NOMO-1 treated with dmso at 0.1 percent for 144 hours (cell line): ENCODE results near the gene CLEC19A.

ENCODE experiments used
- DNase-seq: peaks from one replicate; lab custom pipeline; 2025; ENCODE audit not compliant: unreplicated experiment; lab: John Stamatoyannopoulos, UW

Gene CLEC19A

DNA sequence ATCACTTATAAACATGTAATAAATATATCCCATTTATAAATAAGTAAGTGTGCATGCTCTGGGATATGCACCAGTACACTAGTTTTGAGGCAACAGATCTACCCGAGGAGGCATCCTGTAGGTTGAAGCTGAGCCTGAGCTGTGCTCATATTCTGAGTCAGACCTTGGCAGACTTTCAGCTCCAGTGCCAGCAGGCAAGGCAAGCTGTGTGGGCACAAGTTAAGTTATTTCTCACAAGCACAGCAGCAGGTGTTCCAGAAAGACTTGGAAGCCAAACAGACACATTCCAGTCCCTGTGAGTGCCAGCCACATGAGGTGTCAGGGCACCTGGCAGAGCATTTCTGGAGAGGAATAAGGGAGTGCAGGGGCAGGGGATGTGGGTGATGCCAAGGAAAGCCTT lies 1.3 kb upstream of the CLEC19A start:
- DNase-seq: no peak

DNA sequence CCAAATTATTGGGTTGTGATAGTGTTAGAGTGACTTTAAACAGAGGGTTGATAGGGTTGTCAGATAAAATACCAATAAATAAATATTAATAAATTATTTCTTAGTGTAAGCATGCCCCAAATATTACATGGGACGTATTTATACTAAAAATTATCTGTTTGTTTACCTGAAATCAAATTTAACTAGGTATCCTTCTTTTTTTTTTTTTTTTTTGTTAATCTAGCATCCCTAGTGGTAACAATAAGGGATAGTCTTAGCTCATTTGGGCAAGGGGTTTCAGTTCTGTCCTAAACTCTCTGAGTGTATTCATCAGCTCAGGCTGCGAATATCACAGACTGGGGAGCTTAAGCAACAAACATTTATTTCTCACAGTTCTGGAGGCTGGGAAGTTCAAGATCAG lies 1.3 kb downstream of the CLEC19A start:
- no peak for DNase-seq

DNA sequence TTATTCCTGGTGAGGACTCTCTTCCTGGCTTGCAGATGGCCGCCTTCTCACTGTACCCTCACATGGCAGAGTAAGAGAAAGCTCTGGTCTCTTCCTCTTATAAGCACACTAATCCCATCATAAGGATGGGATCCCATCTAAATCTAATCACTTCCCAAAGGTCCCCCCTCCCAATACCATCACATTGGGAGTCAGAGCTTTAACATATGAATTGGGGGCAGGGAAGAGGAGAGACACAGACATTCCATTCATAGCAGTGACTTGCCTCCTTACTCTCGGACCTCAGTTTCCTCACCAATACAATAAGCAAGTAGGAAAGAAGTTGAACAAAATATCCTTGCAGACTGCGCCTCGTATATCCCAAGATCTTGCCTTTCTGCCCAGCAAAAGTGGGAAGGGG lies 1.7 kb downstream of the CLEC19A start:
- no peak for DNase-seq

DNA sequence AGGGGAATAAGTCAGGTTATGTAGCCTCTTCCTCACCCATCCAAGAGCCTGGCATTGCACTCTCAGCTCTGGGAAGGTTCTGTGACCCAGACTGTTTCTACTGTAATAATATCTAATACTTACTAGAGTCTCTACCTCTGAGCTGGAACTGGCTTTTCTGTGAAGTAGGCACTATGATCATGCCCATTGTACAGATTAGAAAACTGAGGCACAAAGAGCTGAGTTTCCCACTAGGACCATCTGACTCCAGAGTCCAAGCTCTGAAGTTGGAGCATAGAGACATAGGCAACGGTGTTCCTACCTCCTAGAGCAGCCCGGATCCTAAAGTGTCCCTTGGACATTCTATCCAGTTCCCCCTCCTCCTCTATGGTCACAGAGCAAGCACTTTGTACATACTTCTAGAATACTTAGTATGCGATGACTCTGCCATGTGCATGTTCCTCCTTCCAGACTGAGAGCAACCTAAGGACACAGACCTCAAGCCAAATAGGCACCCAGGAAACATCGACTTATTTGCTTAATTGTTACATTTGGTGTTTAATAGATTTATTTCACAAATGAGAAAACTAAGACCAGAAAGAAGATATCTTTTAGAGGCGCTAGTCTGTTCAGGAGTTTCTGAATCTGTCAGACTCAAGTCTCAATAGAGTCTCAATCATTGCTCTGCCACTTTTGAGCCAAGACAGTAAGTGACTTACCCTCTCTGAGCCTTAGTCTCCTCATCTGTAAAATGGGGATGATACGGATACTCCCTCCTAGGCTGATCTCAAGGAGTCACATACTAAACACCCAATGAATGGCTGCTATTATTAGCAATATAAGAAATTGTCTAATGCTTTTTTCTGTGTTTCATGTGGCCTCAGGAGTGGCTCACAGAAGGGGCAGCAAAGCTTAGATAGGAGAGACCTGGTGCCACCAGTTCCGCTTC lies 3.6 kb downstream of the CLEC19A start:
- no peak for DNase-seq

DNA sequence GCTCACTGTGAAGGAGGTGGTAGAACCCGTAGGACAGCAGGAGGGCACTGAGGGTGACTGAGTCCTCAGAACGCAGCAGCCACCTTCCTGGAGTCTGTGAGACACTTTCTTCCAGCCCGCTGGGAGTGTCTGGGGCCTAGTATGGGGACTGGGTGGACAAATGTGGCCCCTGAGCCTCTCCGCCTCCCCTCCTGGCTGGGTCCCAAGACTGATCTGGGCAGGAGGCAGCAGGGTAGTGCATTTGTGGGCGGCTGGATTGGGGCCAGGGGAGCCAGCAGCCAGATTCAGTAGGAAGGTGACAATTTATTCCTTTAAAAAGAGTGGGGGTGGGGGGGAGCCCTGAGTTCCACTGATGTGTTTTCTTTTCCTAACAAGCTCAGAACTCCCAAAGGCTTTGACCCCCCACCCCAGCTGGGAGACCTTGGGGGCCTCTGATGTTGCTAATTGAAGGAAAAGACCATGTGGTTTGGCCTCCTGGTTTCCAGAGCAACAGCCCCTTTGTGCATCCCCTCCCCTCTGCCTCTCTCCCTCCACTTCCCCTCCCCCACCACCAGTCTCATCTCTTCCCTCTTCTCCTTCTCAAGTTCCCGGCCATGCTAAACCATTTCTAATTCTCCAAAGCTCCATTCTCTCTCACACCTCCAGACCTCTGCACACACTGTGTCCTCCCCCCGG lies 4.4 kb downstream of the CLEC19A start:
- no peak for DNase-seq

DNA sequence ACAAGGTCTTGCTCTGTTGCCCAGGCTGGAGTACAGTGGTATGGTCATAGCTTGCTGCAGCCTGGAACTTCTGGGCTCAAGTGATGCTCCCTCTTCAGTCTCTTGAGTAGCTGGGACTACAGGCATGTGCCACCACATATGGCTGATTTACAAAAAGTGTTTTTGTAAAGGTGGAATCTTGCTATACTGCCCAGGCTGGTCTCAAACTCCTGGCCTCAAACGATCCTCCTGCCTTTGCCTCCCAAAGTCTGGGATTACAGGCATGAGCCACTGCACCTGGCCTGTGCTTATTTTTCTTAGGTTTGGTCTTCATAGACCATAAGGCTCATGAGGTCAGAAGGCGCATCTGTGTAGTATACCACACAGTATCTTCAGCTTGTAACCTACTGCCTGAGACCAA lies 5.3 kb downstream of the CLEC19A start:
- DNase-seq: no peak

DNA sequence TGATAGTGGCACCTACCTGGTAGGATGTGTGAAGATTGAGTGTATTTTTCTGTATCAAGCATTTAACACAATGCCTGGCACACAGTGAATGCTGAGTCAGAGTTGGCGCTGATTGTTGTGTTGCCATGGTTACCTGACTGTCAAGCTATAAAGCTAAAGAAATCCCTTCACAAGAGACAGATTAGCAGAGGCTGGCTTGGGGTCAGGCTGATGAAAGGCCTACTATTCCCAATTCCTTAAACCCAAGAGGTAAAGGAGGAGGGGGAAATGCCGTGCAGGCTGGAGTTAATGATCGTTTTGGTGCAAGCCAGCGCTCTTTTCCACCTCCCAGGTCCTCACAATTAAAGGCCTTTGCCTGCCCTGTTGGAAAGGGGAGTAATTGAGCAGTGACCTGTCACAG lies 5.9 kb downstream of the CLEC19A start:
- no peak for DNase-seq

DNA sequence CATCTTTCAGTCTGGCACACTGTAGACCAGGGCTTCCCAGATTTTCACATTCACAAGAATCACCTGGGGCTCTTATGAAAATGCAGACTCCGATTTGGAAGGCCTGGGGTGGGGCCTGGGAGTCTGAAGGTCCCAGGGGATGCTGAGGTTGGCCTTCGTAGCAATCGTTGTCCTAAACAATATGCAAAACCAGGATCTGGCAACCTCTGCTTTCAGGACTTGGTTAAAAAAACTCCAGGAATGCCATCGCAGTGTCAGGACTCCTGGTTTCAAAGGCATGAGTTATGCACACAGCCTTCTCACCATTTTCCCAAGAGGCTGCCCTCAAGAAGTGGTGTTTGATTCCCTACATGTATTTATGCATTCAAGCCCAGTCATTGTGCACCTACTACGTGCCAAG lies 6.7 kb downstream of the CLEC19A start:
- no peak for DNase-seq

DNA sequence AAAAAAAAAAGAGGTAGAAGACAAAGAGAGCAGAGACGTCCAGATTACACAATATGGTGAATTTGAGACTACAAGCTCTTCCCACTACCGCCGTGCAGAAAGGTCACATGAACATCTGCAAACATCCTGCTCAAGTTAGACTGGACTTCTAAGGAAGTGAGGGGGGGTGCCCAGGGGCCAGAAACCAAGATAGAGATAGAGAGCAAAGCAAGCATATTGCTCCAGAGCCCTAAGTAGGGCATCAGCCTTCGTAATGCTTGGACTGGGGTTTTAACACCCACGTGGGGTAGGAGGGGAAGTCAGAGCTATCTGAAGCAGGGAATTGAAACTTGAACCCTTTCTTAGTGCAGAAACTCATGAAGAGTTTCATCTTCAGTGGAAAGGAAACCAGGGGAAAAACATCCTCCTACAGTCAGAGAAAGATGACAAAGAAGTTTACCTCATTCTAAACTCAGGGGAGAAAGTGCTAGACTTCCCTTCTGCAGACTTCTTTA lies 8.7 kb downstream of the CLEC19A start:
- peak; percentile 91 for DNase-seq

DNA sequence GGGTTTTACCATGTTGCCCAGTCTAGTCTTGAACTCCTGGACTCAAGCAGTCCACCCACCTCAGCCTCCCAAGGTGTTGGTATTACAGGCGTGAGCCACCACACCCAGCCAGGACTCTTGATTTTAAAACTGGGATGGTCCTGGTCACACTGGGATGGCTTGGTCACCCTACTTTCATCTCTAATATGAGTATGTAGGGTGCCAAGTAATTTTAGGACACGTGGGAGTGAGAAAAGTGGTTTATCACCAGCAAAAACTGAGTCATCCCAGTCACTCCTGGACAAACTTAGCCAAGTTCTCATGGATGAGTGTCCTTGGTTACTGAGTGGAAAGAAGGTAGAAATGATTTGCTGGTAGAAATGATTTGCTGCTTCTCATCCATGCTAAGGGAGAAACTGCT lies 9.9 kb downstream of the CLEC19A start:
- DNase-seq: no peak

DNA sequence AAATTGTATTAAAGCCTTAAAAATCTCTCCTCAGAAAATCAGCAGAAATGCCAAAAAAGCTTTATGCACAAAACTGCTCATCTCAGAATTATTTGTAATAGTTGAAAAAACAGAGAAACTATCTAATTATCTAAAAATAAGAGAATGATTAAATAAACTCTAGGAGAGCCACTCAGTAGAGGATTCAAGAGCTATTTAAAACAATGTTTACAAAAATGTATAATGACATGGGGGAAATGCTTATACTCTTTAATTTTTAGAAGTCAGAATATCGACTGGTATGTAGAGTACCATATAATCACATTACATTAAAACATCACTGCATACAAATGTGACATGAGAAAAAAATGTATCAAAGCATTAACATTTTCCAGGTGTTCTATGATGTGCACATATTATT lies 11.9 kb downstream of the CLEC19A start:
- no peak for DNase-seq

DNA sequence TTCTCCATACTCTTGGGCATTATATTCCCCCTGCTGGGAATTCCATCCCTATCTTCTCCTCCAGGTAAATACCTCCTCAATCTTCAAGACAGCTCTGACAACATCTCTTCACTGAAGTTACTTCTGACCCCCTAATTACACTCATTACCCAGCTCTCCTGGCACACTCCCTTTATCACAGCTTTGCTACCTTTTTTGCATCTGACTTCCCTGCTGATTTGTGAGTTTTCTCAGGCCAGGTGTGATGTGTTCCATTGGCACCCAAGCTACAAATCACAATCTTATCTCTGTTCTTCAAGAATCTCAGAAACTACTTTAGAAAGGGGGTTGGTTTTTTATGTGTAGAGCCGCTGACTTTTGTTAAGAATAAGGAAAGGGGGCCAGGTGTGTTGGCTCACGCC lies 14.0 kb downstream of the CLEC19A start:
- DNase-seq: no peak

DNA sequence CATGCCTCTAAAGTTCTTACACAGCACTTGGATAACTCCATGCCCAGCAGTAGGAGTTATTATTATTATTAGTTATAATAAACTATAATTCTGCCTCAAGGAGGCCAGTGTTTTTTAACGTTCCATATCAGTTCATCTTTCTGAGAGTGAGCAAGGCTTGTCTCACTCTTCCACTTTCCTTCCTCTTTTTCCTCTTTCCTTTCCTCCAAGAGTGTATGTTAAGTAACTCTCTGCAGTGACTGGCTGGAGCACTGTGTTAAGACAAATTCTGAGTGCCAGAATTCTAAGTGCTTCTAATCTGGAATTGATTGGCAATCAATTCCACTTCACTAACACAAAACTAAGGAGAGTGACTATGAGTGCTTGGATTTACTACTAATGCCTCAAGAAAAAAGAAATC lies 16.4 kb downstream of the CLEC19A start:
- no peak for DNase-seq

DNA sequence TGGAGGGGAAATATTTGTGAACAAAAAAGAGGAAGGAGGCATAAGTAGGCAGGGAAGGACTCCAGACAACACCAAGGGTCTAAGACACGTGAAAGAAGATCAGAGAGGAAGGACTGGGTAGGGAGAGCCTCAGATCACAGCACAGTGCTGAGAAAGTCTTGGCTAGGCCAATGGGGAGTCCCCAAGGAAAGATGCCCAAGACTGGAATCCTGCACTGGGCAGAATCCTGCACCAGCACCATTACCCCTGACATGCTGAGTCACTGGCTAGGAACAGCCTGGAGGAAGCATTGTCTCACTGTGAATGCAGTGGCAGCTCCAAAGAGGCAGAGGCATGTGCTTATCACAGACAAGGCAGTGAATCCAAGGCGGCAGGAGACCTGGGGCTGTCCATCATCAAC lies 19.2 kb downstream of the CLEC19A start:
- peak; percentile 1 for DNase-seq

DNA sequence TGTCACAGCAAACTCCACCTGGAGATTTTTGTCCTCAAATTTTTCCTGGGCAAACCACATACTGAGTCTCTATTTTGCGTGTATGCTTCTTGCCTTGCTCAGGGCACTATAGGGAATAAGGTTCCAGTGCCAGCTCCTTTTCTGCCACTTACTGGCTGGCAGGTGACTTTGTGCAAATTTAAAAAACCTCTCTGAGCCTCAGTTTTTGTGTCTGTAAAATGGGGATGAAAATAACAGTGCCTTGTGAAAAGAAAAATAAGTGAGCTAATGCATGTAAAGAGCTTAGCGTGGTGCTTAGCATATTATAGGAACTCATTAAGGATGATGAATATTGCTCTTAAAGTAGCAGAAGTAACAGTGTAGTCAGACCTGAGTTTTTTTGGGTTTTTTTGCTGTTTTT lies 19.9 kb downstream of the CLEC19A start:
- no peak for DNase-seq

DNA sequence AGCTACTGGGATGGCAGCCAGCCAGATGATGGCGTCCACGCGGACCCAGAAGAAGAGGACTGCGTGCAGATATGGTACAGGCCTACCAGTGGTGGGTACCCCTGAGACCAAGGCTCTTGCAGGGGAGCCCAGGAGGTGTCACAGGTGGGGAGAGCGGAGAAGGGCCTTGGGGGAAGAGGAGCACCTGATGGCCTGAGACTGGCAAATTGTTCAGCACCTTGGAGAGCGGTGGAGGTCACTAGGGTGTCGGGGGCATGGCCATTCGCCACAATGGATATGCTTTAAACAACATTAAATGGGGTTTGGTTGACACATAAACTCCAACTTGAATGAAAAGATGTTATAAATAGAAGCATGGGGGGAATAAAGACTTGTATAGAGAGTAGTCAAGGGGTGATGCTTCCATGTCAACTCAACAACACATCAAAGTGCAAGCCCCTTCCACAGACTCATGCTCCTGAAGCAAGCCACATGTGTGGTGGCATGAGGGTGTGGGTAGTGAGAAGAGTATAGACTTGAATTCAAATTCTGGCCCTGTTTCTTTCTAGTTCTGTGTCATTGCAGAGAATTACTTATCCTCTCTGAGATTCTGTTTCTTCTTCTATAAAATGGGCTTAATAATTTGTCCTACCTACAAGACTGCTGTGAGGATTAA lies 22.2 kb downstream of the CLEC19A start:
- peak; percentile 19 for DNase-seq

DNA sequence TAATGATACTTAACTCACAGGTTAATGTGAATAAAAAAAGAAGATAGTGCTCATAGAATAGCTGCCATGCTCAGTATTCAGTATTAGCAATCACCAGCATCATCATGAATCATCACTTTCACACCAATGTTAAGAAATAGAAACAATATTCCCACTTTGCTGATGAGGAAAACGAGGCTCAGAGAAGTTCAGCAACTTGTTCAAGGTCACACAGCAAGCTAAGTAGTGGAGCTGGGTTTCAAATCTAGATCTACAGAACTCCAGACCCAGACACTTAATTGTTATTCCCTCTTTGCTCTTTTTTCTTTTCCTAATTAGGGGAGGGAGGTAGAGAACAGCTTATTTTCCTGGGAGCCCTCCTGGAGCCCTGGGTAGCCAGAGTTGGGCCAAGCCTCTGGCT lies 22.9 kb downstream of the CLEC19A start:
- no peak for DNase-seq

DNA sequence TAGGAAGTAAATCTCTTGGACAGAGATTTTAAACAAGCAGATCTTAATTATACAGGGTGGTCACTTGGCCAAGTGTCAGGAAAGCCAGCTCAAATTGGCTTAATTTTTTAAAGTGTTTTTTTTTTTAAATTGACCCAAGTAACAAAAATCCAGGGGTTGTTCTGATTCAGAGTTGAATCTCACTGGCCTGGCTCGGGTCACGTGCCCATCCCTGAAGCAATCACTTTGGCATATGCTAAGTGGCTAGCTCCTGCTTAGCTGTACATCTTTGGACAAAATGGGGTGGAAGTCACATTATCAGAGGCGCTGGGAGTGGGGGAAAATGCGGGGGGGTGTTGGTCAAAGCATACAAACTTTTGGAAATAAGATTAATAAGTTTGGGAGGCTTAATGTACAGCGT lies 23.6 kb downstream of the CLEC19A start:
- DNase-seq: no peak

DNA sequence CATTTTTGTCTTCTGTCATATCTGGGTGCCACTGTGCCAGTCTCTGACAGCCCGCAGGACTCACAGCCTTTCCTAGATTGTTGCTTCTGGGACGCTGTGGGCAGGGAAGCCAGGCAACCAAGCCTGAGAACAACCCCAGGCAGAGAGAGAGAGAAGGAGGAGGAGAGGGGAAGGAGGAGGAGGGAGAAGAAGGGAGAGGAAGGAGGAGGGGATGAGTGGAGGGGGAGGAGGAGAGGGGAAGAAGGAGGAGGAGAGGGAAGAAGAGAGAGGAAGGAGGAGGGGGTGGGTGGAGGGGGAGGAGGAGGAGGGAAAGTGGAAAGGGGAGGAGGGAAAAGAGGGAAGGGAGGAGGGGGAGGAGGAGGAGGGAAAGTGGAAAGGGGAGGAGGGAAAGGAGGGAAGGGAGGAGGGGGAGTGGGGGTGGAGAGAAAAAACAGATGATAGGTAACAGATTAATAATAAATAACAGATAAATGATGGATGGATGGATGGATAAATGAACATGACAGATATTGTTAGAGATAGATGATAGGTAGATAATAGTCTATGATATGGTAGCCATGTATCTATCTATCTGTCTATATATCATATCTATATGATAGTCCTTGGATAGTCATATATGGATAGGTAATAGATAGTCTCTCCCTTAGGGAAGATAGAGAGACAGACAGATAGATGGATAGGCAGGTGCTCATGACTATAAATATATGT lies 29.3 kb downstream of the CLEC19A start:
- DNase-seq: no peak

DNA sequence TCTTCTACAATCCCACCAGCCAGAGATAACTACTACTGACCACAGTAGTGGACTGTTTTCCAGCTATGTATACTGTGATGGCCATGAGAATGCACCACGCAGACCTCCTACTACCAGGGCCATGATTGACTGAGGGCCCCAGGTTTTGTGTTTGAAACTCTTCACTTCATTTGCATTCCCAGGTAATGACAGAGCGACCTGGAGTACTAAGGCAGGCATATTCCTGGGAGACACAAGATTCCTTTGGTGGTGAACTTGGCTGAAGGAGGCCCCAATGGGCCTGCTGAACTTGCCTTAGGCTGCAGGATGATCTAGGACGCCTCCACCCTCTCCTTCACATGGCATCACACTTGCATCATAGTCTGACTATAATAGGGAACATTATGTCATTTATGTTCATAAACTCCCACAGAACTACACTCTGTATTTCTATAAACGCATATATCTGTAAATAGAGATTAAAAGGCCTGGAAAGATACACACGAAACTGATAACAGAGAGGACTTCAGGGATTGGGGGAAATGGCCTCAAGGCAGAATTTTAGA lies 30.4 kb downstream of the CLEC19A start:
- DNase-seq: no peak

DNA sequence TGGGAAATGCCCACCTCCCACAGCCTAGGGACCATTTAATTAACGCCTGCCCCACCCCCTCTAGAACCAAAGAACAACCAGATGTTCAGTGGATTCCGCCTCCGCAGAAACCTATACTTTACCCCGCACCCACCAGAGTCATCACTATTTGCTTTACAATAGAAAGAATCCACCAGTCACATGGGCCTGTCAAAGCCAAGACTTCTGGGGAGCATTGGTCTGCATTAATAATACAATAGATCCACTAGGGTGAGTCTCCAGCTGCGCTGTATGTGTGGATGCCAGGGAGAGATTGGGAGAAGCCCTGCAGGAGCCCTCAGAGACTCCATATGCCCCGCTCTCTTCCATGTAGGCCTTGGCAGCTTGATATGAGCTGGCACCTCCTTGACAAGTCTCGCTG lies 31.3 kb downstream of the CLEC19A start:
- no peak for DNase-seq
